Gastrocnemius medialis (tissue), 4 donors: ENCODE measurements around the gene SKP1. TPM values are rescaled to one million over a fixed set of nuclear protein-coding genes. Genes with fewer than 3 reads are reported as not detected.

Source experiments
- ATAC-seq, 2 donors: fragments of 150-250 bp; one replicate each; pipeline ENCODE4 v1.9.1; 2016
- DNase-seq, 2 donors: peaks; one replicate each; pipeline ENCODE4 v3.0.0-alpha.2; 2019
- H3K27ac ChIP-seq, 4 donors: fragments of 200-600 bp; sonication (generic); 1 replicate in 1 of 4; 2 replicates in 3 of 4; pipeline ENCODE4 v1.5.1; 2016 to 2018; ENCODE audit warnings: mild to moderate bottlenecking in 2 of 4, moderate library complexity in 1 of 4
- H3K27me3 ChIP-seq, 3 donors: fragments of 200-600 bp; sonication (generic) in 2 of 3; 1 replicate in 1 of 3; 2 replicates in 2 of 3; pipeline versions ENCODE4 v1.5.1 to v1.6.0; 2016 to 2019; ENCODE audit warnings: mild to moderate bottlenecking in 1 of 3, moderate library complexity in 1 of 3
- H3K36me3 ChIP-seq, 2 donors: fragments of 200-600 bp; sonication (generic) in 1 of 2; one replicate each; pipeline ENCODE4 v1.5.1; 2017 to 2018
- H3K4me1 ChIP-seq, 2 donors: fragments of 200-600 bp; sonication (generic) in 1 of 2; one replicate each; pipeline ENCODE4 v1.5.1; 2016 to 2017; ENCODE audit warnings: mild to moderate bottlenecking in 2 of 2
- H3K4me3 ChIP-seq, 4 donors: fragments of 200-600 bp; sonication (generic) in 3 of 4; 1 replicate in 1 of 4; 2 replicates in 3 of 4; pipeline ENCODE4 v1.5.1; 2016 to 2019; ENCODE audit warnings: mild to moderate bottlenecking in 2 of 4
- H3K9me3 ChIP-seq, 3 donors: fragments of 200-600 bp; sonication (generic) in 2 of 3; 1 replicate in 1 of 3; 2 replicates in 2 of 3; pipeline ENCODE4 v1.5.1; 2016 to 2019
- CTCF ChIP-seq, 5 experiments: fragments of 450-650 bp in 3 of 5; fragments of 200-600 bp in 2 of 5; sonication (generic) in 2 of 5; IDR thresholded peaks in 4 of 5; conservative IDR thresholded peaks in 1 of 5; 1 replicate in 4 of 5; 2 replicates in 1 of 5; pipeline ENCODE4 v1.5.1; 2016 to 2019; ENCODE audit warnings: antibody characterized with exemption in 5 of 5, mild to moderate bottlenecking in 3 of 5, moderate library complexity in 3 of 5
- POLR2A ChIP-seq, 2 donors: fragments of 450-650 bp; IDR thresholded peaks; one replicate each; pipeline ENCODE4 v1.6.1; 2017; ENCODE audit warnings: antibody characterized with exemption in 2 of 2, mild to moderate bottlenecking in 2 of 2, moderate library complexity in 2 of 2
- in situ Hi-C, 4 donors: fragments of 200-750 bp; cut with MboI; loops; one replicate each; pipeline versions ENCODE4 v1.15.0 to v1.8.0; 2017; ENCODE audit warnings: low sequenced_read_pairs in 4 of 4
- intact Hi-C: fragments of 100-400 bp; cut with DNase I; formaldehyde crosslinking; loops from one replicate; pipeline ENCODE4 v1.15.1; 2023; ENCODE audit warnings: low total_unique reads
- total RNA-seq, 4 donors: library from RNA; depleted of rRNA; stranded (reverse); fragments of >200 nt; gene quantifications; one replicate each; pipeline versions ENCODE4 v1.1.0 to v1.2.3, GENCODE V29; 2016

SKP1 gene
- total RNA-seq, 4 donors from 2014 or later = 318 to 499 (median 476) TPM

GRCh38 chr5:134141331-134142050 is 35.3 kb downstream of the SKP1 start:
- Histone ChIP-seq H3K4me1 (peaks cover 21 to 24% of the 10 kb centered on the region in 2 donors), H3K4me3 (no peak overlapping the region), H3K9me3 (no peaks in the 10 kb centered on the region), H3K36me3 (peaks cover 0 to 25% of the 10 kb centered on the region in 2 donors), H3K27me3 (no peaks in the 10 kb centered on the region), H3K27ac (no peak overlapping the region)
- no peak for ATAC-seq
- intact Hi-C loops (no loop called here), in situ Hi-C loops (loop anchor here in 3 of 4 donors (10.0 to 25.0 kb wide), 3 partner anchors 47 to 104 kb away; no protein-coding TSS in a partner anchor)
- no peak for TF ChIP-seq CTCF (IDR thresholded peaks at IDR 0.05 in 4 of 5, conservative IDR thresholded peaks at IDR 0.05 in 1 of 5)
- TF ChIP-seq POLR2A (IDR thresholded peaks at IDR 0.05) = no peak
- peak in 1 of 2 donors; percentile 6 for DNase-seq

GRCh38 chr5:134140530-134141201 is 36.1 kb downstream of the SKP1 start:
- peak in 1 of 2 donors; percentile 59 for DNase-seq
- H3K27ac ChIP-seq = no peak overlapping the region
- in situ Hi-C loops = loop anchor here in 3 of 4 donors (10.0 to 25.0 kb wide), 3 partner anchors 46 to 103 kb away; no protein-coding TSS in a partner anchor
- H3K4me1 ChIP-seq = peaks cover 21 to 24% of the 10 kb centered on the region in 2 donors
- peaks cover 0 to 29% of the 10 kb centered on the region in 2 donors for H3K36me3 ChIP-seq
- TF ChIP-seq CTCF (IDR thresholded peaks at IDR 0.05 in 4 of 5, conservative IDR thresholded peaks at IDR 0.05 in 1 of 5) (peak in 4 of 5 experiments; percentile 59 to 73 (median 67)), POLR2A (IDR thresholded peaks at IDR 0.05) (no peak)
- intact Hi-C loops = no loop called here
- peak; percentile 42 to 79 for ATAC-seq
- no peaks in the 10 kb centered on the region for H3K9me3 ChIP-seq
- H3K4me3 ChIP-seq = no peak overlapping the region
- no peaks in the 10 kb centered on the region for H3K27me3 ChIP-seq

- H3K36me3 ChIP-seq = peaks cover 0 to 24% of the 10 kb centered on the region in 2 donors
- no peak overlapping the region for H3K4me3 ChIP-seq
- peaks cover 14 to 25% of the 10 kb centered on the region in 2 donors for H3K4me1 ChIP-seq
- ATAC-seq (no peak), DNase-seq (peak in 1 of 2 donors; percentile 7)
- intact Hi-C loops = no loop called here
- no peaks in the 10 kb centered on the region for H3K27me3 ChIP-seq
- no peaks in the 10 kb centered on the region for H3K9me3 ChIP-seq
- in situ Hi-C loops = loop anchor here in 3 of 4 donors (10.0 to 25.0 kb wide), 3 partner anchors 45 to 103 kb away; no protein-coding TSS in a partner anchor
- no peak for TF ChIP-seq POLR2A (IDR thresholded peaks at IDR 0.05)
- TF ChIP-seq CTCF (IDR thresholded peaks at IDR 0.05 in 4 of 5, conservative IDR thresholded peaks at IDR 0.05 in 1 of 5) = no peak
- H3K27ac ChIP-seq = no peak overlapping the region
Measured at GRCh38 chr5:134139891-134140469, 36.8 kb downstream of the SKP1 start.

- Histone ChIP-seq H3K27me3 (no peaks in the 10 kb centered on the region), H3K4me1 (peaks cover 19 to 30% of the 10 kb centered on the region in 2 donors), H3K36me3 (peaks cover 0 to 18% of the 10 kb centered on the region in 2 donors), H3K27ac (no peak overlapping the region), H3K4me3 (no peak overlapping the region), H3K9me3 (no peaks in the 10 kb centered on the region)
- in situ Hi-C loops (loop anchor here in 1 of 4 donors (25.0 kb wide), 1 partner anchor 102 kb away; no protein-coding TSS in a partner anchor), intact Hi-C loops (no loop called here)
- ATAC-seq = no peak
- DNase-seq = peak in 1 of 2 donors; percentile 9
- no peak for TF ChIP-seq CTCF (IDR thresholded peaks at IDR 0.05 in 4 of 5, conservative IDR thresholded peaks at IDR 0.05 in 1 of 5)
- no peak for TF ChIP-seq POLR2A (IDR thresholded peaks at IDR 0.05)
Measured at GRCh38 chr5:134139377-134139851, 37.3 kb downstream of the SKP1 start.
